GM12873 (cell line): ENCODE results near the gene USP47.
A peak's percentile ranks its signal among the peaks of the same experiment; 100 is the strongest.

Source experiments
- CTCF ChIP-seq: IDR thresholded peaks from 2 replicates; pipeline ENCODE4 v1.5.1; 2012; ENCODE audit warnings: low read depth, mild to moderate bottlenecking, moderate library complexity, low read length, control low read depth; ENCODE audit not compliant: insufficient read depth; ENCODE audit errors: missing control alignments

Gene USP47

GRCh38 chr11:11845071-11845470, 3.3 kb downstream of the USP47 start:
- no peak for TF ChIP-seq CTCF

- TF ChIP-seq CTCF: no peak
These were observed 3.8 kb downstream of the USP47 start for GRCh38 chr11:11845551-11845950.

GRCh38 chr11:11847082-11847481, 5.3 kb downstream of the USP47 start:
- no peak for TF ChIP-seq CTCF

GRCh38 chr11:11848891-11849746, 7.3 kb downstream of the USP47 start:
- TF ChIP-seq CTCF: peak; percentile 86

GRCh38 chr11:11850668-11851067, 8.9 kb downstream of the USP47 start:
- TF ChIP-seq CTCF: no peak

GRCh38 chr11:11856638-11857037, 14.9 kb downstream of the USP47 start:
- no peak for TF ChIP-seq CTCF

GRCh38 chr11:11857769-11858168, 16.0 kb downstream of the USP47 start:
- no peak for TF ChIP-seq CTCF

- TF ChIP-seq CTCF: no peak
These were observed 16.9 kb downstream of the USP47 start for GRCh38 chr11:11858676-11859075.
